ENCODE data around the gene TCF7L2.

GRCh38 chr10:112957640-112958092 lies 7.6 kb downstream of the TCF7L2 start:
- TF ChIP-seq CTCF (conservative IDR thresholded peaks at IDR 0.05 in 1 of 2, IDR thresholded peaks at IDR 0.05 in 1 of 2; ENCODE audit: low read depth in 1 of 2, low read length in 2 of 2), result no peak
- no peak for TF ChIP-seq EZH2 (IDR thresholded peaks at IDR 0.05; ENCODE audit: low read length, missing control alignments)
